Right lobe of liver (tissue), 6 donors: ENCODE data around the gene AMIGO1. TPM values are rescaled to one million over a fixed set of nuclear protein-coding genes. Genes with fewer than 3 reads are reported as not detected.

Experiments
- ATAC-seq, 4 donors: fragments of 200-7000 bp; cut with Tn5 transposase; one replicate each; pipeline ENCODE4 v1.9.1; 2020; ENCODE audit warnings: mild to moderate bottlenecking in 4 of 4, moderate library complexity in 4 of 4
- DNase-seq, 3 donors: peaks; one replicate each; pipeline ENCODE4 v3.0.0-alpha.2; 2020
- H3K27ac ChIP-seq, 3 donors: fragments of 200-600 bp; one replicate each; pipeline ENCODE4 v1.8.0; 2022
- H3K27me3 ChIP-seq, 2 donors: fragments of 200-600 bp; one replicate each; pipeline ENCODE4 v1.8.0; 2022
- H3K36me3 ChIP-seq, 4 donors: fragments of 200-600 bp; sonication (generic) in 1 of 4; one replicate each; pipeline versions ENCODE4 v1.5.1 to v1.8.0; 2017 to 2022; ENCODE audit warnings: control low read depth in 1 of 4
- H3K4me1 ChIP-seq, 4 donors: fragments of 200-600 bp; sonication (generic) in 1 of 4; one replicate each; pipeline versions ENCODE4 v1.5.1 to v1.8.0; 2017 to 2022; ENCODE audit warnings: control low read depth in 1 of 4
- H3K4me3 ChIP-seq, 3 donors: fragments of 200-600 bp; one replicate each; pipeline ENCODE4 v1.8.0; 2022
- H3K9me3 ChIP-seq, 4 donors: fragments of 200-600 bp; sonication (generic) in 1 of 4; one replicate each; pipeline versions ENCODE4 v1.5.1 to v1.8.0; 2017 to 2022; ENCODE audit warnings: control low read depth in 1 of 4
- POLR2A ChIP-seq: fragments of 450-650 bp; IDR thresholded peaks from one replicate; pipeline ENCODE4 v1.6.1; 2017; ENCODE audit warnings: antibody characterized with exemption, mild to moderate bottlenecking
- WGBS: methylation state at CpG from one replicate; pipeline ENCODE4 v1.1.6; 2018; ENCODE audit warnings: low coverage, low lambda C conversion rate; ENCODE audit not compliant: insufficient coverage; ENCODE audit errors: missing lambda C conversion rate; 5-methylcytosine and 5-hydroxymethylcytosine counted together
- intact Hi-C, 2 donors: fragments of 100-400 bp; cut with DNase I; formaldehyde crosslinking; loops; one replicate each; pipeline versions ENCODE4 v1.11.2 to v1.14.1; 2022
- total RNA-seq, 6 experiments: library from RNA; depleted of rRNA in 2 of 6; stranded (reverse); fragments of >200 nt in 2 of 6; fragmentation: NEBNext Ultra II Directional in 3 of 6; extraction: Animal tissue kit (Norgen Biotek cat#: 25700) in 3 of 6; gene quantifications; one replicate each; pipeline versions ENCODE4 v1.1.0 to v1.2.4, GENCODE V29; 2016 to 2023
- TF ChIP-seq, protein P1 (sequence below), 4 donors: fragments of 200-600 bp in 3 of 4; fragments of 450-650 bp in 1 of 4; IDR thresholded peaks; one replicate each; pipeline versions ENCODE4 v1.5.1 to v1.8.0; 2016 to 2022; ENCODE audit warnings: antibody characterized with exemption in 4 of 4, mild to moderate bottlenecking in 2 of 4
- donor health status: DM: no; HTN: yes; CAD: no.
- donor health status: DM: no; HTN: no; CAD: no.
- donor health status: DM: no; HTN: no; CAD: no.
- donor health status: DM: no; HTN: yes; CAD: no.
- donor health status: DM: no; HTN: yes; CAD: no.

The AMIGO1 gene
- total RNA-seq, 6 experiments from 2014 or later = 2.6 to 3.9 (median 3.2) TPM

DNA sequence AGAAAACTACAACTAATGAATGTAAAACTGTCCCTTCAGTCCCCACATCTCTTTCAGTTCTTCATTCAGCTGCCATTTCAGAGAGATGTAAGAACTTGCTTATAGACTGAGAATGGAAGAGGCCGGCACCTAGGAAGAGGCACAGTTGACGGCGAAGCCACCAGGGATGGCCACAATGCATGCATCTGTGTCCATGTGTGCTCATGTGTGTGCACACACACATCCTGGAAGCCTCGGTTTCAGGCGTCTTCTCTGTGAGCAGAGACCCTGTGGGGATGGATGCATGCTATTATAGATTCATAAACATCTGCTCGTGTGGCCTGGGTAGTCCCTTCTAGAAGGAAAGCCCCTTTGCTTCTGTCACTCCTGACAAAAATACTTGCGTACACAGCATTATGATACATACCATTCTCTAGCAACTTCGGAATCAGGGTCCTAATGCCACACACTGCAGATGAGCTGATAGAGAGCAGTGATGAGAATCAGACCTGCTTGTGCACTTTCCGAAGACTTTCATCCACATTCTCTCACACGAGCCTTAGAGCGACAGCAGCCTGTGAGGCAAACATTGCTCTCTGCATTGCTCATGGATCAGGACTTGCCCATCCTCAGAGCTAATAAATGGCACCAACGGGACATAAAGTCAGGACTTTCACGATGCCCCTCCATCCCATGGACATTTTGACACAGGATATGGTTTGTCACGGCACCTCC lies 17.7 kb upstream of the AMIGO1 start:
- DNase-seq (no peak), ATAC-seq (no peak)
- H3K9me3 ChIP-seq = no peaks in the 10 kb centered on the region
- H3K36me3 ChIP-seq = no peaks in the 10 kb centered on the region
- no peak overlapping the region for H3K27ac ChIP-seq
- TF ChIP-seq, protein P1, sequence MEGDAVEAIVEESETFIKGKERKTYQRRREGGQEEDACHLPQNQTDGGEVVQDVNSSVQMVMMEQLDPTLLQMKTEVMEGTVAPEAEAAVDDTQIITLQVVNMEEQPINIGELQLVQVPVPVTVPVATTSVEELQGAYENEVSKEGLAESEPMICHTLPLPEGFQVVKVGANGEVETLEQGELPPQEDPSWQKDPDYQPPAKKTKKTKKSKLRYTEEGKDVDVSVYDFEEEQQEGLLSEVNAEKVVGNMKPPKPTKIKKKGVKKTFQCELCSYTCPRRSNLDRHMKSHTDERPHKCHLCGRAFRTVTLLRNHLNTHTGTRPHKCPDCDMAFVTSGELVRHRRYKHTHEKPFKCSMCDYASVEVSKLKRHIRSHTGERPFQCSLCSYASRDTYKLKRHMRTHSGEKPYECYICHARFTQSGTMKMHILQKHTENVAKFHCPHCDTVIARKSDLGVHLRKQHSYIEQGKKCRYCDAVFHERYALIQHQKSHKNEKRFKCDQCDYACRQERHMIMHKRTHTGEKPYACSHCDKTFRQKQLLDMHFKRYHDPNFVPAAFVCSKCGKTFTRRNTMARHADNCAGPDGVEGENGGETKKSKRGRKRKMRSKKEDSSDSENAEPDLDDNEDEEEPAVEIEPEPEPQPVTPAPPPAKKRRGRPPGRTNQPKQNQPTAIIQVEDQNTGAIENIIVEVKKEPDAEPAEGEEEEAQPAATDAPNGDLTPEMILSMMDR (IDR thresholded peaks at IDR 0.05) = no peak
- no peak overlapping the region for H3K4me3 ChIP-seq
- 52% methylated on average over 10 of the region's 14 CpGs for WGBS
- intact Hi-C loops = no loop called here
- peaks cover 0 to 2% (median 0%) of the 10 kb centered on the region in 4 donors for H3K4me1 ChIP-seq
- no peaks in the 10 kb centered on the region for H3K27me3 ChIP-seq

- WGBS = 98% methylated on average over 2 of the region's 2 CpGs
- DNase-seq = no peak
These were observed 14.2 kb upstream of the AMIGO1 start for GRCh38 chr1:109523706-109524105.

DNA sequence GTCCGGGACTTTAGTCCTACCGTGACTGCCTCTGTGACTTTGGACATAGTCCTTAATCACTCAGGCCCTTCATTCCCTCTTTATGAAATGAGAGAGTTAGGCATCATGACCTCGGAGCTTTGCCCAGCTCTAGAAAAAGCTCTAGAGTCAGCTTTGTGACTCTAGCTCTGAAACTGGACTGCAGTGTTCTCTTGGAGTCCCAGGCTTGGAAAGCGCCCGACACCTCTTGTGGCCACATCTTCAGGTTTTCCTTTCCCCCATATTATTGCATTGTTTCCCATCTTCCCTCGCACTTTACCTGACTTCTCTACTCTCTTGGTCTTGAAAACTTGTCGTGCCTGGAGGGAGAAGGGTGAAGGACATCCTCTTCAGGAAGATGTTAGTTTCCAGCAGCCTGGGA lies 12.5 kb upstream of the AMIGO1 start:
- no peaks in the 10 kb centered on the region for H3K4me1 ChIP-seq
- WGBS = 71% methylated on average over 7 of the region's 7 CpGs
- no peak overlapping the region for H3K4me3 ChIP-seq
- H3K36me3 ChIP-seq = no peaks in the 10 kb centered on the region
- DNase-seq (no peak), ATAC-seq (no peak)
- H3K9me3 ChIP-seq = no peaks in the 10 kb centered on the region
- no peaks in the 10 kb centered on the region for H3K27me3 ChIP-seq
- intact Hi-C loops = no loop called here
- no peak overlapping the region for H3K27ac ChIP-seq
- TF ChIP-seq, protein P1 (IDR thresholded peaks at IDR 0.05) = no peak
- no peak for TF ChIP-seq POLR2A

More at GRCh38 chr1:109523706-109524105, 14.2 kb upstream of the AMIGO1 start:
- H3K27me3 ChIP-seq = no peaks in the 10 kb centered on the region
- no peaks in the 10 kb centered on the region for H3K9me3 ChIP-seq
- TF ChIP-seq POLR2A = no peak
- TF ChIP-seq, protein P1 (IDR thresholded peaks at IDR 0.05) = no peak
- H3K4me3 ChIP-seq = no peak overlapping the region
- intact Hi-C loops = no loop called here
- H3K4me1 ChIP-seq = no peaks in the 10 kb centered on the region
- H3K27ac ChIP-seq = no peak overlapping the region
- H3K36me3 ChIP-seq = no peaks in the 10 kb centered on the region
- no peak for ATAC-seq

GRCh38 chr1:109521002-109521951 lies 11.8 kb upstream of the AMIGO1 start:
- no peak for ATAC-seq
- TF ChIP-seq, protein P1 (IDR thresholded peaks at IDR 0.05) = no peak
- no peak for TF ChIP-seq POLR2A
- intact Hi-C loops = no loop called here

More at GRCh38 chr1:109521002-109521951, 11.8 kb upstream of the AMIGO1 start:
- H3K27ac ChIP-seq = no peak overlapping the region
- H3K4me3 ChIP-seq = no peak overlapping the region
- 64% methylated on average over 10 of the region's 14 CpGs for WGBS
- no peaks in the 10 kb centered on the region for H3K4me1 ChIP-seq
- H3K9me3 ChIP-seq = no peaks in the 10 kb centered on the region
- H3K27me3 ChIP-seq = no peaks in the 10 kb centered on the region
- H3K36me3 ChIP-seq = no peaks in the 10 kb centered on the region
- DNase-seq = no peak
